H7 (cell line): ENCODE measurements around the gene PGAP6. TPM values are rescaled to one million over a fixed set of nuclear protein-coding genes. Genes with fewer than 3 reads are reported as not detected.

Experiments used
- DNase-seq: peaks from one replicate; pipeline ENCODE4 v3.0.0; 2012
- H3K27me3 ChIP-seq: 2 replicates; pipeline ENCODE4 v1.6.0; 2011; ENCODE audit warnings: mild to moderate bottlenecking, low read length; ENCODE audit not compliant: control insufficient read depth, insufficient read depth
- H3K36me3 ChIP-seq: replicated peaks from 2 replicates; pipeline ENCODE4 v1.5.1; 2011; ENCODE audit warnings: low read length; ENCODE audit not compliant: control insufficient read depth, insufficient read depth
- H3K4me3 ChIP-seq: 2 replicates; pipeline ENCODE4 v1.5.1; 2011; ENCODE audit warnings: low read depth, mild to moderate bottlenecking, control low read depth, low read length, moderate library complexity; ENCODE audit not compliant: insufficient read depth
- total RNA-seq: library from RNA; depleted of rRNA; stranded (reverse); fragments of >200 nt; shearing (Covaris generic); gene quantifications from 2 replicates; pipeline ENCODE4 v1.2.3, GENCODE V29; 2014

The PGAP6 gene
- total RNA-seq, 1 experiment from 2014 or later: 107 TPM

- DNase-seq: no peak
- H3K27me3 ChIP-seq: no peaks in the 10 kb centered on the region
- H3K36me3 ChIP-seq: peaks cover 11% of the 10 kb centered on the region
- no peak overlapping the region for H3K4me3 ChIP-seq
Measured at GRCh38 chr16:377419-377951, 4.3 kb downstream of the PGAP6 start.

- DNase-seq: no peak
- no peaks in the 10 kb centered on the region for H3K27me3 ChIP-seq
- no peak overlapping the region for H3K4me3 ChIP-seq
- peaks cover 11% of the 10 kb centered on the region for H3K36me3 ChIP-seq
Measured at GRCh38 chr16:376817-377418, 4.9 kb downstream of the PGAP6 start.

GRCh38 chr16:375927-376816, 5.6 kb downstream of the PGAP6 start:
- Histone ChIP-seq H3K27me3 (no peaks in the 10 kb centered on the region), H3K4me3 (no peak overlapping the region), H3K36me3 (peaks cover 13% of the 10 kb centered on the region)
- DNase-seq: no peak

GRCh38 chr16:375212-375611, 6.6 kb downstream of the PGAP6 start:
- no peak for DNase-seq
- Histone ChIP-seq H3K36me3 (peaks cover 13% of the 10 kb centered on the region), H3K27me3 (no peaks in the 10 kb centered on the region), H3K4me3 (no peak overlapping the region)

- DNase-seq: no peak
- peaks cover 13% of the 10 kb centered on the region for H3K36me3 ChIP-seq
- H3K4me3 ChIP-seq: no peak overlapping the region
- H3K27me3 ChIP-seq: no peaks in the 10 kb centered on the region
Measured at GRCh38 chr16:374616-374926, 7.2 kb downstream of the PGAP6 start.

GRCh38 chr16:373848-374615, 7.7 kb downstream of the PGAP6 start:
- DNase-seq: no peak
- H3K4me3 ChIP-seq: no peak overlapping the region
- H3K27me3 ChIP-seq: no peaks in the 10 kb centered on the region
- peaks cover 14% of the 10 kb centered on the region for H3K36me3 ChIP-seq

GRCh38 chr16:373020-373598, 8.7 kb downstream of the PGAP6 start:
- Histone ChIP-seq H3K4me3 (no peak overlapping the region), H3K27me3 (no peaks in the 10 kb centered on the region), H3K36me3 (peaks cover 21% of the 10 kb centered on the region)
- DNase-seq: no peak

GRCh38 chr16:372302-372983, 9.3 kb downstream of the PGAP6 start:
- H3K27me3 ChIP-seq: no peaks in the 10 kb centered on the region

GRCh38 chr16:371515-372301, 10.1 kb downstream of the PGAP6 start:
- DNase-seq: no peak
- H3K36me3 ChIP-seq: peaks cover 30% of the 10 kb centered on the region

More at GRCh38 chr16:372302-372983, 9.3 kb downstream of the PGAP6 start:
- peaks cover 27% of the 10 kb centered on the region for H3K36me3 ChIP-seq
- DNase-seq: no peak
- no peak overlapping the region for H3K4me3 ChIP-seq

GRCh38 chr16:370979-371514, 10.7 kb downstream of the PGAP6 start:
- H3K4me3 ChIP-seq: no peak overlapping the region
- H3K27me3 ChIP-seq: no peaks in the 10 kb centered on the region
- peak; percentile 79 for DNase-seq
- H3K36me3 ChIP-seq: peaks cover 29% of the 10 kb centered on the region

More at GRCh38 chr16:371515-372301, 10.1 kb downstream of the PGAP6 start:
- H3K27me3 ChIP-seq: no peaks in the 10 kb centered on the region
- no peak overlapping the region for H3K4me3 ChIP-seq

- Histone ChIP-seq H3K27me3 (no peaks in the 10 kb centered on the region), H3K4me3 (peak within 1 kb of the TSS; percentile 50), H3K36me3 (peaks cover 29% of the 10 kb centered on the region)
- DNase-seq: peak; percentile 100
Measured at GRCh38 chr16:370443-370842, 11.3 kb downstream of the PGAP6 start, which contains the start of gene MRPL28. TSS of gene MRPL28 (minus strand) at chr16:370538. CDS start at chr16:370218, 320 bp downstream.

- DNase-seq: peak; percentile 93
- H3K4me3 ChIP-seq: peak overlapping the region; percentile 50
- H3K27me3 ChIP-seq: no peaks in the 10 kb centered on the region
- peaks cover 27% of the 10 kb centered on the region for H3K36me3 ChIP-seq
Measured at GRCh38 chr16:369866-370436, 11.8 kb downstream of the PGAP6 start.
